GM23338 (cell line): ENCODE results near the gene GPATCH2.

ENCODE experiments used
- CREB1 ChIP-seq: fragments of 250-450 bp; sonication (Bioruptor Pico); IDR thresholded peaks from 2 replicates; pipeline ENCODE4 v1.5.0; 2020; ENCODE audit warnings: low read depth, mild to moderate bottlenecking, moderate library complexity
- CTCF ChIP-seq, 2 experiments: fragments of 200-600 bp in 1 of 2; sonication (generic) in 1 of 2; conservative IDR thresholded peaks; 2 replicates each; pipeline versions ENCODE4 v1.5.1 to v1.6.1; 2016 to 2017; ENCODE audit warnings: antibody characterized with exemption in 2 of 2, low read depth in 2 of 2, mild to moderate bottlenecking in 2 of 2, moderate library complexity in 1 of 2
- ETS1 ChIP-seq: IDR thresholded peaks from 2 replicates; pipeline ENCODE4 v1.6.1; 2016; ENCODE audit warnings: antibody characterized with exemption
- EZH2 ChIP-seq: fragments of 200-600 bp; sonication (generic); IDR thresholded peaks from one replicate; pipeline ENCODE4 v1.8.0; 2017; ENCODE audit warnings: antibody characterized with exemption, mild to moderate bottlenecking, low read depth; ENCODE audit not compliant: unreplicated experiment
- EZH2phosphoT487 ChIP-seq: fragments of 200-600 bp; sonication (generic); IDR thresholded peaks from one replicate; pipeline ENCODE4 v1.8.1; 2018; ENCODE audit warnings: antibody characterized with exemption; ENCODE audit not compliant: unreplicated experiment
- JUNB ChIP-seq: IDR thresholded peaks from one replicate; pipeline ENCODE4 v1.6.1; 2016; ENCODE audit warnings: antibody characterized with exemption; ENCODE audit not compliant: unreplicated experiment
- NANOG ChIP-seq: IDR thresholded peaks from 2 replicates; pipeline ENCODE4 v1.6.1; 2016; ENCODE audit warnings: antibody characterized with exemption, borderline replicate concordance
- POLR2AphosphoS5 ChIP-seq: IDR thresholded peaks from 2 replicates; pipeline ENCODE4 v1.6.1; 2016; ENCODE audit warnings: antibody characterized with exemption, low read depth
- REST ChIP-seq: IDR thresholded peaks from one replicate; pipeline ENCODE4 v1.6.1; 2018; ENCODE audit warnings: antibody characterized with exemption; ENCODE audit not compliant: unreplicated experiment
- STAT1 ChIP-seq: IDR thresholded peaks from one replicate; pipeline ENCODE4 v1.6.1; 2016; ENCODE audit warnings: antibody characterized with exemption; ENCODE audit not compliant: unreplicated experiment
- ZNF114 ChIP-seq: fragments of 250-450 bp; sonication (Bioruptor Pico); IDR thresholded peaks from 2 replicates; pipeline ENCODE4 v1.5.0; 2020; ENCODE audit warnings: mild to moderate bottlenecking, moderate library complexity
- ZNF331 ChIP-seq: fragments of 250-450 bp; sonication (Bioruptor Pico); IDR thresholded peaks from 2 replicates; pipeline ENCODE4 v1.5.0; 2020; ENCODE audit warnings: low read depth, mild to moderate bottlenecking, moderate library complexity
- ZNF462 ChIP-seq: fragments of 250-450 bp; sonication (Bioruptor Pico); IDR thresholded peaks from 2 replicates; pipeline ENCODE4 v1.5.0; 2020; ENCODE audit warnings: mild to moderate bottlenecking, moderate library complexity

- TF ChIP-seq CTCF (conservative IDR thresholded peaks at IDR 0.05; ENCODE audit: low read depth in 2 of 2) (no peak), EZH2phosphoT487 (no peak), EZH2 (no peak), ZNF331 (CRISPR knock-in tag) (no peak), JUNB (no peak), POLR2AphosphoS5 (no peak), REST (no peak), NANOG (no peak), ETS1 (no peak), CREB1 (CRISPR knock-in tag) (no peak), ZNF114 (CRISPR knock-in tag) (no peak), ZNF462 (CRISPR knock-in tag) (no peak), STAT1 (no peak)
These were observed 105.9 kb downstream of the GPATCH2 start for GRCh38 chr1:217524787-217525520.
